NT2/D1 (cell line): ENCODE results near the gene FNDC3B.

Source experiments
- SUZ12 ChIP-seq: IDR thresholded peaks from 2 replicates; pipeline ENCODE4 v1.6.1; 2011; ENCODE audit not compliant: insufficient read length, insufficient read depth; ENCODE audit errors: extremely low read depth
- YY1 ChIP-seq: IDR thresholded peaks from 2 replicates; pipeline ENCODE4 v1.6.1; 2011; ENCODE audit not compliant: insufficient read length, insufficient read depth
- ZNF274 ChIP-seq: IDR thresholded peaks from 2 replicates; pipeline ENCODE4 v1.6.1; 2011; ENCODE audit warnings: mild to moderate bottlenecking, low read depth, low read length

GRCh38 chr3:172373912-172374311 lies 334.5 kb downstream of the FNDC3B start:
- TF ChIP-seq SUZ12 (no peak), YY1 (no peak), ZNF274 (no peak)
